ENCODE measurements around the gene MFRP. TPM values are rescaled to one million over a fixed set of nuclear protein-coding genes. Genes with fewer than 3 reads are reported as not detected.
"Not testable (repeated sequence)": the region's sequence is repeated elsewhere in the genome, so short reads cannot be mapped to it uniquely, and the experiment has no call there.

The MFRP gene
- total RNA-seq (2014; rRNA removed; shearing (Covaris generic); ENCODE audit: low replicate concordance): not detected in 2 replicates

DNA sequence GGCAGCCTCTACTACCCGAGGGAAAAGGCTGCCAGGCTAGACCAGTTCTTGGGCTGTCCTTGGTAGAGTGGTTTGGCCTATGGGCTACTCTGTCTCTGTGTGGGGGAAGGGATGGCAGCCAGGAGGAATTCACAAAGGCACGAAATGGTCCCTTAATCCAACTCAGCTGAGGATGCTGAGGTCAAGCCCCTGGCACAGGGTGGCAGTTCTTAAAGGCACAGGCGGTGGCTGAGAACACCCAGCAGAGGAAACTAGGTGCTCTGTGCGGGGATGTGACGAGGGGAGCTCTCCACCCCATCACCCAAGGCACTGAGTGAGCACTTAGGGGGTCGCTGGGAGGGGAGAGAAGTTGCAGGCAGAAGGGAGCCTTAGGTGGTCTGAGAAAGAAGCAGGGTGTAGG is at the start of gene MFRP:
TSS of gene MFRP (minus strand) at position 101 of the 400 bp plus-strand sequence. CDS start 192 bp downstream, outside the sequence.
- Histone ChIP-seq H3K36me3 (no peaks in the 10 kb centered on the region), H3K27me3 (no peaks in the 10 kb centered on the region), H3K4me3 (no peak within 1 kb of the TSS), H3K9me3 (no peaks in the 10 kb centered on the region)
- DNase-seq: no peak

DNA sequence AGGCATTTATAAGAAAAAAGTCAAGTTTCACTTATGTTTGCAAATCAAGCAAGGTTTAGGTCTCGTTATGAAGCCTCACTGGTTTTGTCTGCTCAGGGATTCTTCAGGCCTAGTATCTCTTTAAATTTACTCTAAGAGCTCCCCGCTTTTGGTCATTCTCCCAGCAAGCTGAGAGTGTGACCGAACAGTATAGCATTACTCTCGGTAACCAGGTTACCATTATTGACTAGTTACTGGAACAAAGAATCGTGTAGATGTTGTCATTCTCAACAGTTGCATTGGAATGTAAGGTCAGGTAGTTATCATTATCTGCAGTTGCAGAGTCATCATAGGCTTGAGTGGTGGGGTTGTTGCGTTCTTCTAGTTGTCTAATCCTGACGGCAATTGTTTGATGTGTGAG is 44.8 kb upstream of the MFRP start:
- Histone ChIP-seq H3K4me3 (no peak overlapping the region), H3K27me3 (no peaks in the 10 kb centered on the region), H3K36me3 (no peaks in the 10 kb centered on the region), H3K9me3 (no peaks in the 10 kb centered on the region)
- no peak for DNase-seq

DNA sequence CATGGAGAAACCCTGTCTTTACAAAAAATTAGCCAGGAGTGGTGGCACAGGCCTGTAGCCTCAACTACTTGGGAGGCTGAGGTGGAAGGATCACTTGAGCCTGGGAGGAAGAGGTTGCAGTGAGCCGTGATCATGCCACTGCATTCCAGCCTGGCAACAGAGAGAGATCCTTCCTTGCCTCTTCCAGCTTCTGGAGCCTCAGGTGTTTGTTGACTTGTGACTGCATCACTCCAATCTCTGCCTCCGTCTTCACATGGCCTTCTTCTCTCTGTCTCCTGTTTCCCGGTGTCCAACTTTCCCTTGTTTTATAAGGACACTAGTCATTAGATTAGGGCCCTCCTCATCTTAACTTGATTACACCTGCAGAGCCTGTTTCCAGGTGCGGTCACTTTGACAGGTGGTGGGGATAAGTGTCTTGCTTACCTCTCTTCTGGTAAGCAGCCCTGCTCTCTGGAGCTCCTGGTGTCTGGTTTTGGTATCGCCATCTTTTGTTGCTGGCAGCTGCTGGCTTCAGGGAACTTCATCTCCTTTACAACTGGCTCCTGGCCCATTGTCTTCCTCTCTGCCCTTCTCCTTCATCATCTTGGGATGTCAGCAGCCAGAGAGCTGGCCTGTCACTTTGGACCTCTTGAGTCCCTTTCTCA is 43.2 kb upstream of the MFRP start:
- no peaks in the 10 kb centered on the region for H3K36me3 ChIP-seq
- DNase-seq: no peak
- H3K27me3 ChIP-seq: no peaks in the 10 kb centered on the region
- H3K4me3 ChIP-seq: no peak overlapping the region
- no peaks in the 10 kb centered on the region for H3K9me3 ChIP-seq

DNA sequence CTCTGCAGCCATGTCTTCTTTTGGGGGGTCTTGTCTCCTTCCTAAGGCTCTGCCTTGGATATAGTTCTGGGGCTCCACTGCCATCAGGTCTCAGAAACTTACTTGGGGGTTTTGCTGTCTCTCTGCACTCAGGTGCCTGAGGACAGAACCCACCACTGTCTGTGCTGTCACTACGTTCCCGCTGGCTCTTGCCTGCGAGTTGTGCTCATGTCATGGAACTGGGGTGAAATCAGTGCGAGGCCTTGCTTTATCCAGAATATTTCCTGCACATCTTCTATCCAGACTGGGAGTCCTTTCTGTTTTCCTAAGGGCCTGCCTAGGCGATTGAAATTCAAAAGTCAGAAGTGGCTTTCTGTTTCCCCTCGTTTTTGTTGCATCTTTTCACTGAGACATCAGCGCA is 41.6 kb upstream of the MFRP start:
- Histone ChIP-seq H3K27me3 (no peaks in the 10 kb centered on the region), H3K9me3 (no peaks in the 10 kb centered on the region), H3K36me3 (no peaks in the 10 kb centered on the region), H3K4me3 (no peak overlapping the region)
- no peak for DNase-seq

DNA sequence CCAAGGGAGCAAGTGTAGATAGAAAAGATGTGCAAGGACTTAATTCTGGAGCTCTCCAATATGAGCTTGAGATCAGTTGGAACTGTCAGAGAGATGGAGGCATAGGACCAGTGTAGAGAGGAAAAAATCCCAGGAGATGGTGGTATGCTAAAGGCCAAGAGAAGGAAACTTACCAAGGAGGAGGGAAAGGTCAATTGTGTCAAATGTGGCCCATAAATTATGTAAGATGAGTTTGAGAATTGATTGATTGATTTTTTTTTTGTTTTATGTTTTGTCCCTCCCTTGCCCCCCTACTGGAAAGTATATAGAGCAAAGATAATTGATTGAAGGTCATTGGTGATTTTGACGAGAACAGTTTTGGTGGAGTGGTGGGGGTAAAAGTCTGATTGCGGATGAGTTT is 37.8 kb upstream of the MFRP start:
- H3K9me3 ChIP-seq: no peaks in the 10 kb centered on the region
- no peak overlapping the region for H3K4me3 ChIP-seq
- H3K36me3 ChIP-seq: no peaks in the 10 kb centered on the region
- H3K27me3 ChIP-seq: no peaks in the 10 kb centered on the region
- no peak for DNase-seq

DNA sequence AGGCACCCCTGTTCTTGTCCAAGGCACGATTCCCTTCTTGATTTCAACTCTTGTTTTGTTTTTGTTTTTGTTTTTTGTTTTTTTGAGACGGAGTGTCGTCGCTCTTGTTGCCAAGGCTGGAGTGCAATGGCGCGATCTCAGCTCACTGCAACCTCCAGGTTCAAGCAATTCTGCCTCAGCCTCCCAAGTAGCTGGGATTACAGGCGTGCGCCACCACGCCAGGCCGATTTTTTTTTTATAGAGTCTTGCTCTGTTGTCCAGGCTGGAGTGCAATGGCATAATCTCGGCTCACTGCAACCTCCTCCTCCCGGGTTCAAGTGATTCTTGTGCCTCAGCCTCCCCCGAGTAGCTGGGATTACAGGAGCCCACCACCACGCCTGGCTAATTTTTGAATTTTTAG is 36.0 kb upstream of the MFRP start:
- H3K9me3 ChIP-seq, DNase-seq, H3K27me3 ChIP-seq, H3K4me3 ChIP-seq, H3K36me3 ChIP-seq: not testable (repeated sequence)

DNA sequence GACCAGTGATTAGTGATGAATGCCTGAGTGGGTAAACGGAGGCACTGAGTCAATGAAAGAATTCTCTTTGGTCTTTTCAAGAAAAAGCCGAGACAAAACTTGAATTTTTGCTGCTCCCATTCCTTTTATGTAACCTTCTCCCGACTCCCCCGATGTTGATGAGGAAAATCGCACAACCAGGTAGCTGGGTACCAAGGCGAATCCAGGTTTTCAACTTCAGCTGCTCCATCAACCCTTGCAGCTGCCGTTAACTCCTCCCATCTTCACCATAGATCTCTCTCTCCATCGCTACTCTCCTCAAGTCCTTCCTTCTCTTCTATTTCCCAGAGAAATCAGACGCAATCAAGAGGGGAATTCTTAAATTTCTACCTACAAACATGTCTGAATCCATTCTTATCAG is 35.6 kb upstream of the MFRP start:
- H3K9me3 ChIP-seq: no peaks in the 10 kb centered on the region
- DNase-seq: no peak
- no peaks in the 10 kb centered on the region for H3K27me3 ChIP-seq
- H3K36me3 ChIP-seq: no peaks in the 10 kb centered on the region
- H3K4me3 ChIP-seq: peak overlapping the region; percentile 66

DNA sequence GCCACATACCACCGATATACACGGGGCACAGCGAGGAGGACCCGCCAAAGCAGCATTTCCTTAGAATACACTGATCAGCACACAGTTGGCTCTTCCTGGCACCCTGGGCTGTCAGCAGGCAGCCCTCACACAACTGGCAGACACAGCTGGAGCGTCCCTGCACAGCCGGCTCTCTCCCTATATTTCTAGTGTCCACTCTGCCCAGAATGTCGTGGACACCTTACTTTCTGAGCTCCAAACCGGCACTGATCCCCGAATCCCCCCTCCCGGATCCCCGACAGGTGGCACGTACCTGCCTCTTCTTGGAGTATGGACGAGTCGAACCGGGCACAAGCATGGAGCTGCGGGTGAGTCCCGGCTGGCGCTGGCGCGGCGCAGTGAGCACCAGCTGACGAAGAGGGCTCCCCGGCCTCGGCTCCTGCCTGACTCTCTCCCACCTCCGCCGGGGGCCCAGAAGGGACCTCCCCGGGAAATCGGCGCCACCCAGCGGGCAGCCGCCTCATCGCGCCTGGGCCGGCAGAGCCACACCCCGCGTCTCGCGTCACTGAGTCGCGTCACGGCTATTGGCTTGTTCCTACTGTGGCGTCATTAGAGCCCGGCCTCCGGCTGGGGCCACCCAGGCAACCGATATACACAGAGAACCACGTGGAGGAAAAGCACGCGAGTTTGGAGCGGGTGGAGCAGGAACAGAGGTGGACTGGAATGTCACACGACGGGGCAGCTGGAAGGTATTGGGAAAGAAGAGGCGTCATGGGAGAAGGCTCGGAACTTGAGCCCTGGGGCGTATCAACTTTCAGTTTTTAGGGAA is 34.9 kb upstream of the MFRP start, which contains the start of gene USP2:
TSS of gene USP2 (minus strand) at position 510 of the 808 bp plus-strand sequence. CDS start 8,210 bp downstream, outside the sequence.
- H3K4me3 ChIP-seq: peak within 1 kb of the TSS; percentile 66
- peak; percentile 93 for DNase-seq
- H3K27me3 ChIP-seq: no peaks in the 10 kb centered on the region
- H3K36me3 ChIP-seq: no peaks in the 10 kb centered on the region
- H3K9me3 ChIP-seq: no peaks in the 10 kb centered on the region

DNA sequence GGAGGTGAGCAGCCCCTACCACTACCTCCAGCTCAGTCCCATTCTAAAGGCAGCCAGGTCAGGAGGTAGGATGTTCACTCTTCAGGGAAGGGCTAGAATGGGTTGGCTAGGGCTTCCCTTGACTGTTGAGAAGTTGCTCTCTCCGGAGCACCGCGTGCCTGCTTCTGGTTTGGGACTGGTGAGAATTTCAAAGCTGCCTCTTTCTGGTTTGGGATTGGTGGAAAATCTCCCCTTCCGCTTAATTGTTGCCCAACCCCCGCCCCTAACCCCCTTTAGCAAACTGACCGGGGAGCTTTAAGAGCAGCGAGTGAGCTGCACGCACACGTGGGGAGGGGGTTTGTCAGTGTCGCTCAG is 34.3 kb upstream of the MFRP start:
- no peaks in the 10 kb centered on the region for H3K27me3 ChIP-seq
- no peaks in the 10 kb centered on the region for H3K36me3 ChIP-seq
- DNase-seq: no peak
- H3K9me3 ChIP-seq: no peaks in the 10 kb centered on the region
- H3K4me3 ChIP-seq: peak overlapping the region; percentile 66

DNA sequence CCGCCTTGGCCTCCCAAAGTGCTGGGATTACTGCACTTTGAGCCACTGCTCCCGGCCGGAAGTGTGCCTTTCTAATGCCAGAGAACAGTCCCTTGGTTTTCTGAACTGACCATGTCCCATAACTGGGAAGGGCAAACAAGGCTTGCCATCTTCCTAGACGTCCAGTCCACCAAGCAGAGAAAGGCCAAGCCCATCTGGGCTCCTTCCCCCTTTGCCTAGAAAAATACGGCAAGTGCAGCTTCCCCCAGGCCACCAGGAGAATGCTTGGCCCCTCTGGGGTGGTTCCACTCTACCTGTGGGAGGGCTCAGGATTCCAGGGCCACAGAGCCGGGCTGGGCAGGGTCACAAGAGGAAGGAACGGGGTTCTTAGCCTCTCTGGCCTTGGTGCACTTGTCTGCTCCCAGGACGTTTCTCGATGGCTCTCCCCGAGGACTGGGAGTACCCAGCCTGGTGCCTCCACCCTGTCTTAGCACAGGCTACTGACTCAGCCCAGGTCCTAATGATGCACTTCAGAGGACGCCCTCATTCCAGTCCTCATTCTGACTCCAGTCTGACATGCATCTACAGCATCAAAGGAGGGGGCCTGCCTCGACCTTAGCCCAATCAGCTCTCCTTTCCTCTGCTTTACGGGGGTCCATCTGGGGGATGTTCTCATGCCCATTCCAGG is 33.8 kb upstream of the MFRP start:
- DNase-seq: no peak
- Histone ChIP-seq H3K27me3 (no peaks in the 10 kb centered on the region), H3K4me3 (peak overlapping the region; percentile 66), H3K9me3 (no peaks in the 10 kb centered on the region), H3K36me3 (no peaks in the 10 kb centered on the region)

DNA sequence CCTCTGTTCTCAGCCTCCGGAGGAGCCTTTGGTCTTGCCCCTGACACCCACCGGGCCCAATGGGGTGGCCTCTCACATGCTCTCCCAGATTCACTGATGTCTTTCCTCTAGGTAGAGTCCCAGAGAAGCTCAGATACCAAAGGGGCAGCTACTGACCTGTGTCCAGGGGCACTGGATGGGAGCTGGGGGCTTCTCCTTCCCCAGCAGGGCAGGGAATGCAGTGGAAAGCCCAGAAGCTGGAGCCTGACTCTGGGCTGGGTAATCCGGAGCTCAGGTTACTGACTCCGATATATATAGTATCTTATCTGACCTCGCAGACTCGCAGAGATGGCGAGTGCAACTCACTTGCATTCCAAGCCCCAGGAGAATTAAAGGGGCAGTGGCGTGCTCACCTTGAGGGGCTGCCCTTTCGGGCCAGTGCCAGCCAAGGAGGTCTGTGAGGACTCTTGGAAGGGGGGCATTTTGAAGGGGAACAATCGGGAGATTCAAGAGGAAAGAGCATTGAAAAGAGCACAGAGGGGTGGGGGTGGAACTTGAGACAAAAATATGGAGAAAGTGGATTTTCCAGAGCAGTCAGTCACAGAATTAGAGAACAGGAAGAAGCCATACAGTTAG is 32.5 kb upstream of the MFRP start:
- Histone ChIP-seq H3K9me3 (no peaks in the 10 kb centered on the region), H3K4me3 (no peak overlapping the region), H3K36me3 (no peaks in the 10 kb centered on the region; the same call in 1 of the 2 replicates), H3K27me3 (no peaks in the 10 kb centered on the region)
- DNase-seq: no peak

DNA sequence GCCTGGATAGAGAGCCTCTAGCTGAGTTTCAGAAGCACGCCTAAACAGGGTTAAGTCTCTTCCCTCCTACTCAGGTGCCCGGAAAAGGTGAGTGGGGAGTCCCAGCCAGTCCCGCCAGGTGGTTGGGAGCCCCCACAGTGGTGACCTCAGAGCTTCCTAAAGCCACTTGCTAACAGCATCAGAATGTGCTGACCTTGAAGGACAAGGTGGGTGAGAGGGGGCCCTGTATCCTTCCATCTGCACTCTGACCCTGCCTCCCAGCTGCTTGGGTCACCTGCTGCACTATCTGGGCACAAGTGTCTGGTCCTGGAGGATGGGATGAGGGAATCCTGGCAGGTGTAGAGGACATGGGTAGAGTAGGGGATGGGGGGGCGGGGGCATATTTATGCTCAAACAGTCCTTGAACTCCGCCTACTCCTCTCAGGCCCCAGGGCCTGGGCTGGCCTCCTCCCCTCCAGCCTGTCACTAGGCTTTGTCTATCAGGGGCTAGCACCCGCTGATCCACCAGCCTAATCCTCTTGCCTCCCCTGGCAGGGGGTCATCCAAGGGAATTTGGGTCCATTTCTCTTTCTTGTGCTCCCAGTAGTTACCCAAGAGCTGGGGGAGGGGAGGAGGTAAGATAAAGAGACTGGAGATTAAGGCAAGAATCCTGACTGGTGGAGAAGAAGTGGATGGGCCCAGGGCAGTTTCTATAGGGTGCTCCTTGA is 31.6 kb upstream of the MFRP start:
- no peak for DNase-seq
- Histone ChIP-seq H3K4me3 (no peak overlapping the region), H3K27me3 (no peaks in the 10 kb centered on the region), H3K36me3 (no peaks in the 10 kb centered on the region; the same call in 1 of the 2 replicates), H3K9me3 (no peaks in the 10 kb centered on the region)

DNA sequence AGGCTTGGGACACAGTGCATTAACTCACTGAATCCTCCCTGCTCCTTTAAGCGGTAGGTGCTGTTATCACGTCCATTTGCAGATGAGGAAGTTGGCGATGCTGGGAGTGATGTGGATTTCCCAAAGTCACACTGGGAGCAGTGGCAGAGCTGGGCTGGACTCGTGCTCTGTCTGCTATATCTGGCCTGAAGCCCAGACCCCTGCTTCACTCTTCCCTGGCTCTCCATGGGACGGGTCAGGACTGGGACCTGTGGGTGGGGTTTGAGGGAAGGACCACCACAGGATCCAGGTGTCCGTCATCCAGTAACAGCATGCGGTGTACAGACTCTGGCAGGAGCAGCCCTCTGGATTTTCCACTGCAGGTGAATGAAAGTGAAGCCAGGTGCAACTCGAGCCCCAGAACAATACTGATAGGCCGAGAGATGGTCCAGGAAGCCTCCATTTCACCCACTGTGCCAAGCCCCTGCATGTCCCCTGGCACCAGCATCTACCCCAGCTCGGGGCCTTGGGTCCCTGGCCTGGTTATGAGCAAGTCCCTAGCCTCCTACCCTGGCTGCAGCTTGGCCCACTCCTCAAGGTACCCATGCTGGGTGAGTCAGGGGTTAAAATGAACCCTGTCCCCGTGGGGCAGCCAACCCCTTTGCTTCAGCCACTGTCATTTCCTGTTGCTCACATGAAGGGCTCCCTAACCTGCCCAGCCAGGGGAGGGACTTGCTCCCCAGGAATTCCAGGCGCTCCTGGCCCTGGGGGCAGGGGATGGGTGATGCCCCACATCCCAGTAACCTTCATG is 30.8 kb upstream of the MFRP start:
- H3K4me3 ChIP-seq: no peak overlapping the region
- H3K9me3 ChIP-seq: no peaks in the 10 kb centered on the region
- peaks cover 5% of the 10 kb centered on the region; the same call in 1 of the 2 replicates for H3K36me3 ChIP-seq
- DNase-seq: no peak
- no peaks in the 10 kb centered on the region for H3K27me3 ChIP-seq

DNA sequence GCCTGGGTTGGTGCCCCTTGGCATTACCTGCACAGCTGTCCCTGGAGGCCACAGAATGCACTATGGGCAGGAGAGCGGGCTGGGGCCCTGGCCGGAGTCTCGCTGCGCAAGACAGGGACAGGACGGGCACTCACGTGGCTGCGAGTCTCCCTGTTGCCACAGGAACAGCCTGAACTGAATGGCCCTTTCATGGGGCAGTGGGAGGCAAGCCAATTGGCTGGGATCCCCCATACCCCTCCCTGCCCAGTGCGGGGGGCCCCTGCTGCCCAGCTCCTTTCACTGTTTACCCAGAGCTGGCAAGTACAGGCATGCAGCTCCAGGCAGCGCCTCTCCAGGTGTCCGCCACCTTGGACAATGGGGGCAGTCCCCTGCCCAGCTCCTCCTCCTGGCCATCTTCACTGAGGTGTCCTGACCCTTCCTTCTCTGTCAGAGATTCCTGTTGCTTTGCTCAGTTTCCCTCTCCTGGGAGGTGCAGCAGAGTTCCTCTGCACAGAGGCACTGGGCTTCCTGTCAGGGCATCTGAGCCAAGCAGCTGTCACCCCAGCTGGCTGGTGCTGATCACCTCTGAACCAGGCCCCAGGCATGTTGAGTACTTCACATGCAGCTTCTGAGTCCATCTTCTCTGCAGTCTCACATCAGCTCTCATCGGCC is 29.8 kb upstream of the MFRP start:
- Histone ChIP-seq H3K9me3 (no peaks in the 10 kb centered on the region), H3K4me3 (no peak overlapping the region), H3K27me3 (no peaks in the 10 kb centered on the region), H3K36me3 (peaks cover 9% of the 10 kb centered on the region)
- no peak for DNase-seq

All from MG63 (cell line).